ENCODE results near the gene APBB2.
A peak's percentile ranks its signal among the peaks of the same experiment; 100 is the strongest.

The APBB2 gene

DNA sequence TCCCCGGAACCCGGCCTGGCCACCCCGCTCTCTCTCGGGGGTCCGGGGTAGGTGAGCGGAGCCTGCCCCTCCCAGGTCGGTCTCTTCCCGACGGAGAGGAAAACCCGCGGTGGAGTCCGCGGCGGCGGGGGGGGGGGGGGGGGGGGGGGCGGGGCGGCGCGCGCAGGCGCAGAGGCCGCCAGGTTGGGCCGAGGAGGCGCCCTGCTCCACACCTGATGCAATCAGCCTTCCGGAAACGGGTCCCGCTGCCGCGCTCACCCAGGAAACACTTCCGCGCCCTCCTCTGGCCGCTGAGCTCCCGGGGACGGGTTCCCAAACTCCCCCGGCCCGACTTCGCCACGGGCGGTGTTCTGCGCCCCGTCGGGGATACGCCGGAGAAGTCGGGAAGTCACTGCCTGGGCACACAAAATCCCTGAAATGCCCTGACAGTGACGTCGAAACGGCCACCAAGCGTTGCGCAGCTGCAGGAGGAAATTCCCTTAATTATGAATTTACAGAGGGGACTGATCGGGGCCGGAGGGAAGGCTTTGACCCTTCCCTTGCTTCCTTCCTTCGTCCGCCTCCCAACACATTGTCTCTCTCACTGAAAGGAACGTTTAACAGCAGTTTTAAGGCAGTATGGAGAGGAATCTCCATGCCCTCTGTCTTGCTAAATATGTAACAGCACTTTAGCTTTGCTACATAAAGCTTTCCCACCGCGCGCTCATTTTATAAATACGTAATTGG, 2.1 kb upstream of the APBB2 start:
- peak in 40 of 56 donors; percentile 5 to 70 (median 40) for DNase-seq

DNA sequence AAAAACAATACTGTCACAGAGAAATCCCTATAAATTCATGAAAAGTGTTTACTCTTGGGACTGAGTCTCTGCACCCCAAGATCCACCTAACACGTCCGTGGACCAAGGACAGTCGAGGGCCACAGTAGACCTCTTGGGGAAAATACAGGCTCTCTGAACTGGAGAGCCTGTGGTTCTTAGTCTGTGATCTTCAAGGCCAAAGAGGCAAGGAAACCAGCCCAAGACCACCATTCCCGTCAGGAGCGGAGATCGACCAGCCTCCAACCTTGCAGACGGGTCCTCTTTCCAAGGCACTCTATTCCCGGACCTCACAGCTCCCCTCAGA, 1.6 kb upstream of the APBB2 start:
- peak in 2 of 56 donors; percentile 37 to 59 for DNase-seq

DNA sequence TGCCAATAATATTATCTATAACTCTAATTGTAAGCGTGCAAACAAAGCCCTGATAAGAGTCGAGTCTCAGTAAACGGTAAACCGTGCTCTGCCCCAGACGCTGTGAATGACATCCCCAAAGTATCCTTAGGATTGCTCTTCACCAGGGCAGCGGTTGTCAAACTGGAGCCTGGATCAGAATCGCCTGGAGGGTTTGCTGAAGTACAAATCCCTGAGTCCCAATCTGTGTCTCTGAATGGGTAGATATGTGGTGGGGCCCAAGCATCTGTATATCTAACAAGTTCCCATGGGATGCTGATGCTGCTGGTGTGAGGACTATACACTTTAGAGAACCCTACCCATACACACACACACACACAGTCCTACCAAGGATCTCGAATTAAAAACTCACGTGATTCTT, 813 bp upstream of the APBB2 start:
- DNase-seq, result peak in 1 of 56 donors; percentile 21

DNA sequence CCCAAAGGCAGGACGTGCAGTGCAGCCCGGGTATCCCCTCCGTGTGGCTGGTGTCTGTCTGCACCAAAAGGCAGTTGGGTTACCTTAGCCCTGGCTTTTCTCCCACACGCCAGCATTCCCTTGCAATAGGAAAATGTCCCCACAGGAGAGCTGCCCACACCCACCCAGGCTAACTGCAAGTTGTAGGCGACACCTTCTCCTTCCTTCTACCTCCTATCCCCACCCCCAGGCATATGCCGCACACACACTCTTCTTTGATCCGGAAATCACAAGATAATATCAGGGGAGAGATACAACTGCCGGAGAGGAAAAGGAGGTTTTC, 444 bp upstream of the APBB2 start:
- no peak for DNase-seq

GRCh38 chr4:41213625-41214135, 662 bp downstream of the APBB2 start:
- DNase-seq, result peak in 15 of 56 donors; percentile 7 to 57 (median 45)

DNA sequence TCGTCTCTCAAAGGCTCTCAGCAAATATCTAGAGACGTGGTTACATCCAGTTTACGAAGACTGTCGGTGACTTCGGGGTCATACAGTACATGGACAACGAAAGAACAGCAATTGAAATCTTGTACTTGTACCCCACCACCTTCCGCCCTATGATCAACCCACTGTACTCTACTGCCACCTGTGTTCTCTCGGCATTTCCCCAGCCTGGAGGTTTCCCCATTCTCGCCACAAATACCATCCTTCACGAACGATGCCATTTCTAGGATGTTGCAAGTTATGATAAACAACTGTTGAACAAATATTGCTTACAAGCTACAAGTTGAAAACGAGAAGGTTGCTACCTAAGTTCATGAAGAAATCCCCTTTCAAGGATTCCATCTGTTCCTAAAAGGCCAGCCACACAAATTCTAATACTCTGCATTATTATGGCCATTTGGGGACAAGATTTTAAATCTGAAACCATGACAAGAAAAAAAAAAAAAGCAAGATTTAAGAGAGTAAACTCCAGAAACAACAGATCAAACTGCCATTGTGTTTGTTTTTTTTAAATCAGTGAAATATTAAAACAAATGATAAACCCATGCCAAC, 1.6 kb downstream of the APBB2 start:
- DNase-seq, result peak in 34 of 56 donors; percentile 2 to 56 (median 26)

DNA sequence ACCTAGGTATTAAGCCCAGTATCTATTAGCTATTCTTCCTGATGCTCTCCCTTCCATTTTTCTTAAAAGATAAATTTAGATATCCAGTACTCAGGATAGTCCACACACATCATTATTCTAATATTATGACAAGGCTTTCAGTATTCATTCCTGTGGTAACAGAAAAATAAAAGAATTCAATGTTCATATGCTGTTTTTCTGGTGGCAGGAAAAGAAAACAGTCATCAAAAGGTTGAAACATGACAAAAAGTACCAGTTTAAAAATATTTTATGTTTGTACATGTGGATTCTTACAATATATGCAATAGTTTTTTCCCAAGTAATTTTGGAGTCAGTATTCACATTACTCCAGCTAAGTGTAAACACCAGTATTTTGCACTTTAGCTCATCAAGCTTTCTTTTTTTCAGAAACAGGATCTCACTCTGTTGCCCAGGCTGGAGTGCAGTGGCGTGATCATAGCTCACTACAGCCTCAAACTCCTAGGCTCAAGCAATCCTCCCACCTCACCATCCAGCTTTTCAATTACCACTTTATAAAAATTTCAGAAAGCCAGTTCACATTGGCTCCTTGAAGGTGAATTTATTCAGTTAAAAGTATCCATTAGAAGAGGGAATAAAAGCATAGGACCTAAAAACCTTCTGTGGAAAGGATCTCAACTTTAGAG, 2.3 kb downstream of the APBB2 start:
- DNase-seq, result no peak

DNA sequence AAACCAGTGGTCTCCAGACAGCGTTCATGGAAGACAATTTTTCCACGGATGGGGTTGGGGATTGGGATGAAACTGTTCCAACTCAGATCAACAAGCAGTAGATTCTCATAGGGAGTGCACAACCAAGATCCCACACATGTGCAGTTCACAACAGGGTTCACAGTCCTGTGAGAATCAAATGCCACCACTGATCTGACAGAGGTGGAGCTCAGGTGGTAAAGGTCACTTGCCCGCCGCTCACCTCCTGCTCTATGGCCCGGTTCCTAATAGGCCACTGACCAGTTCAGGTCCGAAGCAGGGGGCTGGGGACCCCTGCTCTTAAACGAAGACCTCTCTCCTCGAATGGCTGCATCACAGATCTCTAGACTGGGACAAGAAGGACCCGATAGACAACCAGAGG, 4.4 kb downstream of the APBB2 start:
- no peak for DNase-seq

DNA sequence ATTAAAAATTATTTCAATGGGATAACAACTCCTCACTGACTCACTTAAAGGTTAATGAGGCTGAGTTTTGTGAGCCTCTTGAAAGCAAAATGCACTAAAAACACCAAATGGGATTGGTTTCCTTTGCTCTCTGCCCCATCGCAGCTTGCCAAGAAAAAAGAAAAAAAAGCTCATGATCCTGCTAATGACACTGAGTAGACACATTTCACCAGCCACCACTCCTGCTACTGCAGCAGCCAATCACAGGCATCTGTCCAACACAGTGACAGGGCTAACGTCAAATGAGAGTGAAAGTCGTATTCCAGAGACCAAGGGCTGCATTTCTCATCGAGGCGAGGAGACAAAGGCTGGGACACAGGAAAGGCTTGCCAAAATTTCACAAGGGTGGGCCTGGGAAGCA, 5.2 kb downstream of the APBB2 start:
- DNase-seq, result peak in 4 of 56 donors; percentile 11 to 49 (median 16)

DNA sequence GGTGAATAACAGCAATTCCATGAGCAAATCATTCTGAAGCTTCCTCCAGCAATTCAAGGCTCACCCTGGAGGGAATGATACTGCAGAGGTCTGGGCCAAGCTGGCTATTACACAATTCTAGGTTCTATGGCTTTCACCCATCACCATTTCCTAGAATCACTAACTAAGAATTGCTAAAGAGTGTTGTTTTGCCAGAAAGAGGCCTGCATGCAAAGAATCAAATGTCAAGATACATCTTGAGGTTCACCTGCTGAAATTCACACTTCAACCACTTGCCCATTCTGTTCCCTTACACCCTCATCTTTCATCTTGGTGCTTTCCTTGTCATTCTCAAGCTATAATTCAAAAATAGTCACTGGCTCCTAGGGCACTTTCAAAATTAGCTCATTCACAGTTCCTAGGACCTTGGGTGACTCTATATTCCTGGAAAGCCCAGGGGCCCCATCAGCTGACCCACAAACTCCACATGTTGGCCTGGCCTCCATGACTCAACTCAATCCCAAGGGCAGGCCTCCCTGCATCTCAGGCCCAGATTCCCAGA, 7.0 kb downstream of the APBB2 start:
- DNase-seq, result no peak

DNA sequence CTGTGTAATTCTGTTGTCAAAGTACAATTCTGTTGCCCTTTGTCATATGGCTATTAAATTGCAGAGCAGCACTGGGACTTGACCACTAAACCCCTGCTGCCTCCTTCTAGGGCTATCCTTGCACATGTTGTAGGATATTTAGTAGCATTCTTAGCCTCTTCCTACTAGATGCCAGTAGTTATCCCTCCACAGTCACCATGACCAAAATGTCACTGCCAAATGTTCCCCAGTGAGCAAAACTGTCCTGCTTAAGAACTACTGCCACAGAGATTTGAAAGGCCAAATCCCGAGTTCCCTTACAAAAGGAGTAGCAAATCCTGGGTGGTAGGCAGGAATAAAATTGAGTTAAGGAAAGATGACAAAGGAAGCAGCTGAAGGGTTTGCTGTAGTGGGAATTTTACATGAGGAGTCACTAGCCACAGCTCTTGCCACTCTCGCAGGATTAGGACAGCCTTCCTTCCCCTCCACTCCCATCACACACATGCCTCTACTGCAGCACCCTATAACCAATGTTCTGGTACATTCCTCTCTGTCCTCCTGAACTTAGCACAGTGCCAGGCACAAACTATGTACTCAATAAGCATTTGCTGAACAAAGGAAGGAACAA, 8.4 kb downstream of the APBB2 start:
- DNase-seq, result no peak

- no peak for DNase-seq
These were observed 9.2 kb downstream of the APBB2 start for GRCh38 chr4:41205130-41205529.

DNA sequence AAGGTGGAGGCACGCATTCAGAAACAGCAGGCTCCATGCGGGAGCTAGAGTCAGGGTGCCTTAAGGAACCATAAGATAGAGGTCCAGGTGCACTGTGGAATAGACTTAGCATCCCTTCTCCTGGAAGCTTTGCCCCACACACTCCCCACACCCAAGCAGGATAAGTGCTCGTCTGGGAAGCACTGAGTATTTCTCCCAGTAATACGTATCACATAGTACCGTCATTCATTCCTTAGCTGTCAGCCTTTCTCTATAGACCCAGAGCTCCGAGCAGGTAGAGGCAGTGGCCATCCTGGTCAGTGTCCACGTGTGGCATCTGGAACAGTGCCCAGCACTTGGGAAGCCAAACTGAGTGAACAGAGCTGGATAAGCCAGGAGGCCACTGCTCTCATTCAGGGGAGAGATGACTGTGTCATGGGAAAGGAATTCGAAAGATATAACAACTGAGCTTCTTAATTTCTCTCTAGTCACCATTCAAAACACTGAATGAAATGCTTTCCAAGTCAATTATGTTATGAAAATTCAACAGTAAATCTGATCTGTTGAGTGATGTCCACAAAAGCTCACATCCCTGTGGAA, 9.9 kb downstream of the APBB2 start:
- DNase-seq, result peak in 1 of 56 donors; percentile 39

GRCh38 chr4:41203841-41204240, 10.5 kb downstream of the APBB2 start:
- DNase-seq, result no peak

- DNase-seq, result no peak
These were observed 11.3 kb downstream of the APBB2 start for GRCh38 chr4:41202820-41203568.

DNA sequence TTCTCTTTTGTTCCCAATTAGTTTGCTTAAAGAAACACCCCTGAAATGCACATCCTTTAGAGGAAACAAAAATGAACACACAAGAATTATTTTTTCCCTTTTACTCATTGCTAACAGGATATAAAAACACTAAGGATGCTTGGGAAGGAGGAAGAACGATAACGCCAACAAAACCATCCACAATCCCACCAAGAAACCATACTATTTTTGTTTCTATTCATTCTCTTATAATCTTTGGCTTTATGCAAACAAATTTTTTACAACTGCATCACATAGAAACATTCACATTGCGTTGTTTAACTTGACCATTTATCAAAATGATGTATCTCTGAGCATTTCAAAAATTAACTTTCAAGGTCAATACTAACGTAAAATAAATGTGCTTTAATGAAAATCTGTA, 12.0 kb downstream of the APBB2 start:
- DNase-seq, result no peak

DNA sequence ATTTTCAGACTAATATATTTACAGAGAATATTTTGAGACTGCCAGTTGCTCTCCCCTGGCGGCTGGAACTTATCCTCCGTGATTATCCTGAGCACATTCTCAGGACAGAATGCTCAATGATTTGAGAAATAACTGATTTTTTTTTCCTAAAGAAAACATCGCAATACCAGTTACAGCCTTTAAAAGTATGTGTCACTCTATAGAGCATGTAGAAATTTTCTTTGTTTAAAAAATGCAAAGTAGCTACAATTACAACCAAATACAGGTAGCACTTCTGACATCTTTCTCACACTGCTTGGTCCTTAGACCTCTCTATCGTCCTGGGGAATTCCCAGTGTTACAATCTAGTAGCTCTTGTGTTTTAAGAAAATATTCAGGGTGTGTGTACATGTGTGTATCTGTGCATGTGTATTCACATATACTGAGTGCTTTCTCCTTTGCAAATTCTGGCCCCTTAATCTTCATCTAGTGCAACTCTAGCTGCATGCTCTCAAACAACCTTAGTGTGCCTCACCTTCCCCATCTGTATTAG, 13.8 kb downstream of the APBB2 start:
- no peak for DNase-seq

DNA sequence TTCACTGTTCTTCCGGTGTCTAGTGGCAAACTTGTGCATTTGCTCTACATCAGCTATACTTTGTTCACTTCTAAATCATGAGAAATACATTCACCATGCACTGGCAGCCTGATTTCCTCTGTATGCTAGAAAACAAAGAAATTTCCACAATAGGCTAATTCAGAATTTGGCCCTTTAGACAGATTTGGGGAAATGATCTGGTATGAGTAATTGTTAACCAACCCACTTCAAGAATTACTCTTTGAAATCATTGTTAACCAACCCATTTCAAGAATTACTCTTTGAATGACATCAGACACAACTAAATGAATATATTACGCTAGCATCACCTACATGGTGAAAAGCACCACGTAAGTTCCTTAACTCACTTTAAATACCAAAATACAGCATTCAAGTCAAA, 14.6 kb downstream of the APBB2 start:
- DNase-seq, result no peak

- DNase-seq, result no peak
These were observed 16.3 kb downstream of the APBB2 start for GRCh38 chr4:41197996-41198395.

DNA sequence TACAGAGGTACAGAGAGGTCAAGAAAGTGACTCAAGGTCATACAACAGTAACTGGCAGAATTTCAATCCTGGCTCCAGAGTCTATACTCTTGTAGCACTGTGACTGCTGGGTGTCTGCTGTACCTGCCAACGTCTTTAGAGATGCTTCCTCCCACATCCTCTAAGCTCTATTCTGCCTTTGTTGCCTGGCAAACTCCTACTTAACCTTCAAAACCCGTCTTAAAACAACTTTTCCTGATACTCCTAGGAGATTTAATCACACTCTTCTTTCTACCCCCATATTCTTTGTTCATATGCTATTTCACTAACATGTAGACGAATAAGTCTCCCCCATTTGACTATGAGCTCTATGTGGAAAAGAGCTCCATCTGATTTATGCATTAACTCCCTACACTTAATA, 16.8 kb downstream of the APBB2 start:
- no peak for DNase-seq
